NCI-H446 treated with DMSO at 0.1 percent for 48 hours (cell line): ENCODE data around the gene DYNC1I2.

Experiments
- DNase-seq: peaks from one replicate; lab custom pipeline; 2025; lab: John Stamatoyannopoulos, UW

Gene DYNC1I2

GRCh38 chr2:171687287-171688128 lies at the start of gene DYNC1I2:
DYNC1I2 (plus strand) TSS chr2:171687469; CDS start chr2:171690156, 2,687 bp downstream.
- peak; percentile 88 for DNase-seq

DNA sequence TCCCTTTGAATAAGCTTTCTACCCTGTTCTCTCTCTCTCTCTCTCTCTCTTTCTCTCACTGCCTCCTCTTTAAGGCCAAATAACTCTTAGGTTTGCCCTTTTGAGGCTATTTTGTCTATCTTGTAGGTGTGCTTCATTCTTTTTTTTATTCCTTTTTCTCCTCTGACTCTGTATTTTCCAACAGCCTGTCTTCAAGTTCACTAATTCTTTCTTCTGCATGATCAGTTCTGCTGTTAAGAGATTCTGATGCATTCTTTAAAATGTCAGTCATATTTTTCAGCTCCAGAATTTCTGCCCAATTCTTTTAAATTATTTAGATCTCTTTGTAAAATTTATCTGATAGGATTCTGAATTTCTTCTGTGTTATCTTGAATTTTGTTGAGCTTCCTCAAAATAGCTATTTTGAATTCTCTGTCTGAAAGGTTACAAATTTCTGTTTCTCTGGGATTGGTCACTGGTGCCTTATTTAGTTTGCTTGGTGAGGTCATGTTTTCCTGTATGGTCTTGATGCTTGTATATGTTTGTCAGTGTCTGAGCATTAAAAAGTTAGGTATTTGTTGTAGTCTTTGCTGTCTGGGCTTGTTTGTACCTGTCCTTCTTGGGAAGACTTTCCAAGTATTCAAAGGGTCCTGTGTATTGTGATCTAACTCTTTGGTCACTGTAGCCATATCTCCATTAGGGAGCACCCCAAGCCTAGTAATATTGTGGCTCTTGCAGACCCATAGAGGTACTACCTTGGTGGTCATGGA lies 35.4 kb upstream of the DYNC1I2 start:
- DNase-seq = no peak

- DNase-seq = no peak
These were observed 34.9 kb upstream of the DYNC1I2 start for GRCh38 chr2:171652416-171652785.

DNA sequence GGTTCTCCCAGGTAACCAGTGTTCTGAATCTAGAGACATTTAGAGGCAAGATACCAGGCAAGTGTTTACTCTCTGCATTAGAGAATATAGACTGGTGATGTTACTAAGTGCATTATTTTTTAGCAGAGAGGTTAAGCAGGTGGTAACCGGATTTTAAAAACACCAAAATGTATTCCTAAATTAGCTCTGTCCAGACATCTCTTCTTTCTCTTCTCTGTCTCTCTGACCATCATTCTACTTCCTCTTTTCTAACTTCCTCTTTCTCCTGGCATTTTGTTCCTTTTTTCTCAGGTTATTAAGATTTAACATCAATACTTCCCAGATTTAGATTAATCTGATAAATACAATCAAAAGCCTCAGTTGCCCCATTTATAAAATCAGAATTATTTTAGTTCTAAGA lies 31.7 kb upstream of the DYNC1I2 start:
- no peak for DNase-seq

DNA sequence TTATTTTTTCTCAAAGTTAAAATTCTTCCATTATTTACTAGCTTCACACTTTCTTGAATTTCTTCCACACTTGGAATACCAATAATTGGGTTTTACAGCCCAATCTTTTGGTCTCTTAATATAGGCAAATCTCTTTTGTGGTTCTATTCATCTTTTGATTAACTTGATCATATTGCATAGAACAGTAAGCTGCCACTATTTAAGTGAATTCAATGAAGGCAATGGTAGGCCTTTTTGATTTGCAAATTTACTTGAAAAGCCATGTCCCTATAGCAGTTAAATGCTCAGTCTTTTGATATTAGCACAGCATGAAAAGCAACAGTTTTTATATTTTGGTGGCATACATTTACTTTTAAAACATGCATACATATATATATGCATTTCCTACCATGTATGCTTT lies 20.2 kb upstream of the DYNC1I2 start:
- no peak for DNase-seq

- no peak for DNase-seq
These were observed 19.1 kb upstream of the DYNC1I2 start for GRCh38 chr2:171668183-171668582.

DNA sequence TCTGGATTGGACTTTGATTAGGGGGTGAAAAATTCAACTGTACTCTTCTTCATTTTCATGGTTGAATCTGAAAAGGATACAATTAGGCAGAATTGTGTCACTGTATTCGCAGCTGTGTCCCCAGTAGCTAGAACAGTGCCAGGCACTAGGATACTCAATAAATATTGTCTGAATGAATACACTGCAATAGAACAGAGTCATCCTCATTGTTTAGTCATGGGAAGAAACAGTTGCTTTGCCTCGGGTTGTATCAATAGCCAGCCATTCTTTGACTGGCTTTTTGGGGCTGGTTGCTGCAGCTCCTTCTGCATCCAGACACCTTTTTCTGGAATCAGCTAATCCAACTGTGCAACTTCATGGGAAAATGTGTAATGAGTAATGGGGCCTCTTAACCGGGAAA lies 18.1 kb upstream of the DYNC1I2 start:
- no peak for DNase-seq

- DNase-seq = no peak
These were observed 16.6 kb upstream of the DYNC1I2 start for GRCh38 chr2:171670655-171671054.

- DNase-seq = no peak
These were observed 15.4 kb upstream of the DYNC1I2 start for GRCh38 chr2:171671867-171672266.

GRCh38 chr2:171673905-171674304 lies 13.4 kb upstream of the DYNC1I2 start:
- no peak for DNase-seq

GRCh38 chr2:171675810-171676345 lies 11.4 kb upstream of the DYNC1I2 start:
- no peak for DNase-seq

DNA sequence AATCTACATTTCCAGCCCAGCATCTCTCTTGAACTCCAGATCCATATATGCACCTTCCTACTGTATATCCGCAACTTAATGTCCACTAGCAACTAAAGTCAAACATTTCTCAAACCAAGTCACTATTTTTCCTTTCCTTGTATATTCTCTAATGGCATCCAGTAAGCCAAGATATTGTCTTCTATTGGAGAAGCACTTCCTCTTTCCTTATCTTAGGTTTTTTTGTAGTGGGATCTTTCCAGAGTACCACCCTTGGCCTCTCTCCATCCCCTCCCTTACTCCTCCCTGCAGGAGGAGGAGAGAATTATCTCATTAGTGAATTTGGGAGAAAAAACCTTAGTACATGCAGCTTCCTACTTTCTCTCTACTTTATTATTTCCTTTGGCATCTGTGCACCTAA lies 8.7 kb upstream of the DYNC1I2 start:
- no peak for DNase-seq

- no peak for DNase-seq
These were observed 828 bp downstream of the DYNC1I2 start for GRCh38 chr2:171688129-171688465.

DNA sequence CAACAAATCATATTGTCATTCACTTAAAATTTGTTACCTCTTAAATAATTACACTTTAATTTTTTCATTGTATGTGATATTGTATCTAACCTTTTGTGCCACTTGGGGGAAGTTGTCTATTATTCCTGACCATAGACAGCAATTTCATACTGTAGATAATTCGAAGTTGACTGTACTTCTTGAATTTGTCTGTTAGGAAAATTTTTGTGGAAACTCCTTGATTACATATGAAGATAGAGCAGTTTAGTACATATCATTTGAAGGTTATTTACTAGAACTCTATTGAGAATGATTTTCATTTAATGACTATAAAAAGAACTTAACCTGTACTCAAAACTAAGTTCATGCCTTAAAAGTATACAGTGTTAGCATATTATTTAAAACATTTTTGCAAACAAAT lies 5.1 kb downstream of the DYNC1I2 start:
- DNase-seq = no peak

- DNase-seq = no peak
These were observed 15.7 kb downstream of the DYNC1I2 start for GRCh38 chr2:171702781-171703556.

GRCh38 chr2:171703574-171704347 lies 16.5 kb downstream of the DYNC1I2 start:
- DNase-seq = no peak

GRCh38 chr2:171706152-171706803 lies 19.0 kb downstream of the DYNC1I2 start:
- no peak for DNase-seq

GRCh38 chr2:171707752-171708151 lies 20.5 kb downstream of the DYNC1I2 start:
- no peak for DNase-seq

DNA sequence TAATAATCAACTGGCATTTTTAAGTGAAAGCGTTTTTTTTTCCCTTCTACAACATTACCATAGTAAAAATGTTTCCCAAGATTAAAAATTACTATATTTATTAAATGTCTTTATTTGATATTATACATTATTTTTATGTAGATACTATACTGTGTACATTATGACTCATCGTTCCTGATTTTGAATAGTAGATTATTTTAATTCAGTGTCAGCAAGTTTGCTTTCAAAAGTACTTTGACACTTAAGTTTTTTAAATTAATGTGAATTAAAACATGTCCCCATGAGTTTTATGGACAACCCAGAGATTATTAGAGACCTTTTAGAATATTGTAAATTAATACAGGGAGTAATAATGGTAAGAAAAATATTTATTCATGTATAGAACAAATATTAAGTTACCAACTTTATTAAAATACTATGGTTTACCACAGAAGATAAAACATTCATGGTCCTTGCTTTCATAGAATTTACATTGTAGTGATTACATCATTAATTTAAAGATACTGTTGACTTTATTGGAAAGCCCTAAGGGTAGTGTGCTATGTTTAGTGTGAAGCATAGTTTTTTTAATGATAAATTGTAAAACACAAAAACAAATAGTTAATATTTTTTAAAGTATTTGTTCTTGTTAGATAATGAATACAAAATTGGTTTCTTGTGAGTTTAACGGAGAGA lies 21.9 kb downstream of the DYNC1I2 start:
- DNase-seq = no peak

DNA sequence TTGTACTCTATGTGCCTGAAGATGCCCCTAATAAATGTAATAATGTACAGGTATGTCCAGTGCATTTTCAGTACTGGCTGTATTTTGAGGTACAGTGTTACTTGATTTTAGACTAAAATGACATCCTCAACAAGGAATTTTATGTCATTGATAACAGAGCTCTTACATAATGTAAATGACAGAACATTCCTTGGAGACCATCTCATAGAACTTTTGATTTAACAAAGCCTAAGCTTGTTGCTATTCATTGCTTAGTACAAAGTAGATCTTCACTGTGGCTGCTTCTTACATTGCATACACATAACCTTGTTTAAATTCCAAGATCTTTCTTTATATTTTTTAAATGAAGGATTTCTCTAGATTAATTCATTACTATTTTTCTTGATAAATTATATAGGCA lies 24.1 kb downstream of the DYNC1I2 start:
- DNase-seq = no peak

- DNase-seq = no peak
These were observed 24.8 kb downstream of the DYNC1I2 start for GRCh38 chr2:171712051-171712450.
